Epithelial cell of esophagus (primary cell): ENCODE results near the gene SLC7A4.

Experiments used
- DNase-seq: peaks from one replicate; pipeline ENCODE4 v3.0.0; 2010; ENCODE audit warnings: low read depth
- H3K4me3 ChIP-seq: 2 replicates; pipeline ENCODE4 v1.5.1; 2011; ENCODE audit warnings: mild to moderate bottlenecking, low read length, control low read depth
- TF ChIP-seq, protein P1 (sequence below): IDR thresholded peaks from 2 replicates; pipeline ENCODE4 v1.5.1; 2011; ENCODE audit warnings: low read depth, mild to moderate bottlenecking, low read length, control low read depth, inconsistent platforms; ENCODE audit not compliant: insufficient read depth; ENCODE audit errors: missing control alignments

Gene SLC7A4

DNA sequence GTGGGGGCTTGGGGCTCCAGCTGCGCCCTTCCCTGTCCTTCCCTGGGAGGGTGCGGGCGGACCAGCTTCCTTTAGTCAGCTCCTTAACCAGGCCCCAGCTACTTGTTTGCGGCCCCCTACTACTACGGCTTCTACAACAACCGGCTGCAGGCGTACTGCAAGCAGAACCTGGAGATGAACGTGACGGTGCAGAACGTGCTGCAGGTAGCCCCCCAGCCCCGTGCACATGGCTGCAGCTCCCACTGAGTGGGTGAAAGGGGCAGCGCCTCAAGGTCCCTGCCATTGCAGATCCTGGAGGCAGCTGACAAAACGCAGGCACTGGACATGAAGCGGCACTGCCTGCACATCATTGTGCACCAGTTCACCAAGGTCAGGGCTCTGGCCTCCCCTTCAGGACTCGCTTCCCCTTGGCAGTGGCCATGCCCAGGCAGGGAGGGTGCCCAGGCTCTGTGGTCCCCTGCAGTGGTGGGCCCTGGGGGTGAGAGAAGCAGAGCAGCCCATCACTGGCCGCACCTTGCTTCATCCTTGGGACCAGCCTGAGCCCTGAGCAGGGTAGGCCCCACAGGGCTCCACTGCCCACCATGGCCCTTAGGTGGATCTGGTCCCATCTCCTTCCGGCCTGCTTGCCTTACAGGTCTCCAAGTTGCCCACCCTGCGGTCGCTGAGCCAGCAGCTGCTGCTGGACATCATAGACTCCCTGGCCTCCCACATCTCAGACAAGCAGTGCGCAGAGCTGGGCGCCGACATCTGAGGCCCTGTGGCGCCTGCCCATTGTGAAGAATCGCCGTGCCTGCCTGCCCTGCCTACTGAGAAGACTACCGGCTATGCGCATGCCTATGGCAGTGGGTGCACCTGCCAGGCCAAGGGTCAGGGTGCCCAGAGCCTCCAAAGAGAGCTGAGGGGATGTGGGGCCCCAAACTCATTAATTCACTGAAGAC lies 35.5 kb downstream of the SLC7A4 start:
- no peak overlapping the region for H3K4me3 ChIP-seq
- DNase-seq = no peak
- TF ChIP-seq, protein P1, sequence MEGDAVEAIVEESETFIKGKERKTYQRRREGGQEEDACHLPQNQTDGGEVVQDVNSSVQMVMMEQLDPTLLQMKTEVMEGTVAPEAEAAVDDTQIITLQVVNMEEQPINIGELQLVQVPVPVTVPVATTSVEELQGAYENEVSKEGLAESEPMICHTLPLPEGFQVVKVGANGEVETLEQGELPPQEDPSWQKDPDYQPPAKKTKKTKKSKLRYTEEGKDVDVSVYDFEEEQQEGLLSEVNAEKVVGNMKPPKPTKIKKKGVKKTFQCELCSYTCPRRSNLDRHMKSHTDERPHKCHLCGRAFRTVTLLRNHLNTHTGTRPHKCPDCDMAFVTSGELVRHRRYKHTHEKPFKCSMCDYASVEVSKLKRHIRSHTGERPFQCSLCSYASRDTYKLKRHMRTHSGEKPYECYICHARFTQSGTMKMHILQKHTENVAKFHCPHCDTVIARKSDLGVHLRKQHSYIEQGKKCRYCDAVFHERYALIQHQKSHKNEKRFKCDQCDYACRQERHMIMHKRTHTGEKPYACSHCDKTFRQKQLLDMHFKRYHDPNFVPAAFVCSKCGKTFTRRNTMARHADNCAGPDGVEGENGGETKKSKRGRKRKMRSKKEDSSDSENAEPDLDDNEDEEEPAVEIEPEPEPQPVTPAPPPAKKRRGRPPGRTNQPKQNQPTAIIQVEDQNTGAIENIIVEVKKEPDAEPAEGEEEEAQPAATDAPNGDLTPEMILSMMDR = no peak

DNA sequence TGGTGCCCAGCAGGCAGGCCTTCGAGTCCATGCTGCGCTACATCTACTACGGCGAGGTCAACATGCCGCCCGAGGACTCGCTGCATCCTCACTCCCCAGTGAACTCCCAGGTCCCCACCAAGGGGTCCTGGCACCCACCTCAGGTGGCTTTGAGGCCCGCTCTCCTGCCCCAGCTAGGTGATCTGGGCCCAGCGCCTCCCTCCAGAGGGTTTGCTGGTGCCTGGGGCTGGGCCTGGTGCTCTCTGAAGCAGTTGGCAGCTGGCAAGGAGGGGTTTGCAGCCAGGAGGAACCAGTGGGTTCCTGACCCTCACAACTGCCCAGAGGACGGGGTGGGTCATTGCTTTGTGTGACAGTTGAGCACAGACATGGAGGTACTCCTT lies 36.3 kb downstream of the SLC7A4 start:
- TF ChIP-seq, protein P1 = no peak
- no peak overlapping the region for H3K4me3 ChIP-seq
- no peak for DNase-seq

DNA sequence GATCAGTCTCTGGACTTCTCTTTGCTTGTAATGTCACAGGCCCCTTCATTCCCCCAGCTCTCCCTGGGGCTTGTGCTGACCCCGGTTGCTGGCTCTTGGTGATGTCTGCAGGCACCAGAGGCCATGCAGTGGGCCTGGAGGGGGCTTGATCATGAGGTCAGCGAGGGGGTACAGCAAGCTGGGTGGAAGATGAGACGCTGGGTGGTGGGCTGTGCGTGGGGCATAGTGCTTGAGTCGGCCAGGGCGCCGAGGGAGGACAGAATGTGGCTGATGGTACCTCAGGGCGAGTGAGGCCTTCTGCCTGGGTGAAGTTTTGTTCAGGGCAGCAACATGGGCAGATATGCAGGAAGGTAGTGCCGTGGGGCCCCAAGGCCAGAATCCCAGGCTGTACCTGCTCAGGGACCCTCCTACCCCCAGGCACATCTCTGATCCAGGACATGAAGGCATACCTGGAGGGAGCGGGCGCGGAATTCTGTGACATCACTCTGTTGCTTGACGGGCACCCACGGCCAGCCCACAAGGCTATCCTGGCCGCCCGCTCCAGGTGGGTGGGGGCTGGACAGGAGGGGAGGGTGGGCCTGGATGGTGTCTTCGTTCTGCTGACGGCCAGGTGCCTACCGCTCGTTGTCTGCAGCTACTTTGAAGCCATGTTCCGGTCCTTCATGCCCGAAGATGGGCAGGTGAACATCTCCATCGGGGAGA lies 36.9 kb downstream of the SLC7A4 start:
- TF ChIP-seq, protein P1 = no peak
- no peak for DNase-seq
- H3K4me3 ChIP-seq = no peak overlapping the region

DNA sequence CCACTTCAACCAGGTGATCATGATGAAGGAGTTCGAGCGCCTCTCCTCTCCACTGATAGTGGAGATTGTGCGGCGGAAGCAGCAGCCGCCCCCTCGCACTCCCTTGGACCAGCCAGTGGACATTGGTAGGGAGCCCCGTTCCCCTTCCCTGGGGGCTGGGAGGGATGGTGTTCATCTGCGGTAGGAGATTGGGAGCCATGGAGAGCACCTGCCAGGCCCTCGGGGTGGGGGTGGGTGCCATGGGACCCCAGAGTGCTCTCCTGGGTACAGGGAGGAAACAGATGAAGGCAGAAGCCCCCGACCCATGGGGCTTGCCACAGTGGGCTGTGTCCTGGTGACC lies 37.5 kb downstream of the SLC7A4 start:
- no peak overlapping the region for H3K4me3 ChIP-seq
- DNase-seq = no peak
- TF ChIP-seq, protein P1 = no peak

DNA sequence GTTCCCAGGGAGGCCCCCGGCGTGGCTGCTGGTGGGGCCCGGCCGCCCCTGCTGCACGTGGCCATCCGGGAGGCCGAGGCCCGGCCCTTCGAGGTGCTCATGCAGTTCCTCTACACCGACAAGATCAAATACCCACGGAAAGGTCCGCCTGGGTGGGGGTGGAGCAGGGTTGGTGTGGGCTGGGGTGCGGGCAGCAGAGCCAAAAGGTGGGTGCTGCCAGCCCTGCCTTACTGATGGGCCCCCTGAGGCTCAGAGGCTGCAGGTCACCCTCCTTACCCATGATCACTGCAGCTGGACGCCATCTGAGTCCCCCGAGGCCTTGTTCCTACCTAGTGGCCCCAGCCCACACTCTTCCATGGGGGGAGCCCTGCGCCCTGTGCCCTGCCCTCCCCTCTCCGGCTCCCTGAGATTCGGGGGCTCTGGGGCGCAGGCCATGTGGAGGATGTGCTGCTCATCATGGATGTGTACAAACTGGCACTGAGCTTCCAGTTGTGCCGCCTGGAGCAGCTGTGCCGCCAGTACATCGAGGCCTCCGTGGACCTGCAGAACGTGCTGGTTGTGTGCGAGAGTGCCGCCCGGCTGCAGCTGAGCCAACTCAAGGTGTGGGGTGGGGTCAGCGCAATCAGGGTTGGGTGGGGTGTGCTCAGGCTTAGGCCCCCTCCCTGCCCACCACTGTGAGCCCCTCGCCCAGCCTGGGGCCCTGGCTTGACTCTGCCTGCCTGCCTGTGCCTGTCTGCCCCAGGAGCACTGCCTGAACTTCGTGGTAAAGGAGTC lies 38.0 kb downstream of the SLC7A4 start:
- no peak for DNase-seq
- H3K4me3 ChIP-seq = no peak overlapping the region
- TF ChIP-seq, protein P1 = no peak

DNA sequence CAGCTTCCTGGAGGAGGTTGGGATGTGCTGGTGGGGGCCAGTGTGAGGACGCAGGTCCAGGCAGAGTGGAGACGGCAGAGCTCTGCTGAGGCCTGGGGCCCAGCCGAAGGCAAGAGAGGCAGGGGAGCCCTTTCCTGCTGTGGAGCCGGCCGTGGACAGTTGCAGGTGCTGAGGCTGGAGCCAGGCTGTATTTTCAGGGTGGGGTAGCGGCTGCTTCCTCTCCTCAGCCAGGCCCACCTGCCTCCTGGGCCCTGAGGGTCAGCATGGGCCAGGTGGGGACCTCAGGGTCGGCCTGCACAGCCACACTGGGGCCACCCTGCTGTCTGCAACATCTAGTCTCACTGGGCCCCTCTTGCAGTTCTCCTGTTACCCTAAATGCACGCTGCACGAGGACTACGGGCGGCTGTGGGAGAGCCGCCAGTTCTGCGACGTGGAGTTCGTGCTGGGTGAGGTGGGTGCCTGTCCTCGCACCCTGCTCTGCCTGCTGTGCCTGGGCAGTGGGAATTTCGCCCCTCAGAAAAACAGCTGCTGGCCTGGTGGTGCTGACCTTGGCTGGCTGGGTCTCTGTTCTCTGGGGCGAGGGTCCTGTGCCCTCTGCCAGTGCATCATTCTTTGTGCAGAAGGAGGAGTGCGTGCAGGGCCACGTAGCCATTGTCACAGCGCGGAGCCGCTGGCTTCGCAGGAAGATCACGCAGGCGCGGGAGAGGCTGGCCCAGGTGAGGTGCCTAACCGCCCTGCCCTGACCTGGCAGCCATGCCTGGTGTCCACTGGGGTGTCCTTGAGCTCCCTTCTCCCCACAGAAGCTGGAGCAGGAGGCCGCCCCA lies 38.8 kb downstream of the SLC7A4 start:
- H3K4me3 ChIP-seq = no peak overlapping the region
- DNase-seq = no peak
- TF ChIP-seq, protein P1 = no peak
